HG03025 (cell line): ENCODE data around the gene ARF1.
"Not testable (repeated sequence)": the region's sequence is repeated elsewhere in the genome, so short reads cannot be mapped to it uniquely, and the experiment has no call there.

ENCODE experiments used
- ATAC-seq: cut with Tn5 transposase; IDR thresholded peaks from one replicate; pipeline ENCODE4 v1.9.1; 2021; ENCODE audit warnings: mild to moderate bottlenecking, moderate library complexity; ENCODE audit not compliant: unreplicated experiment, low FRiP score

Gene ARF1

GRCh38 chr1:228100822-228101613, 18.5 kb downstream of the ARF1 start:
- no peak for ATAC-seq

- no peak for ATAC-seq
Observed at GRCh38 chr1:228101614-228101993, 19.1 kb downstream of the ARF1 start.

GRCh38 chr1:228101994-228102790, 19.7 kb downstream of the ARF1 start:
- ATAC-seq = peak; percentile 16

- ATAC-seq = peak; percentile 55
Observed at GRCh38 chr1:228102791-228103620, 20.5 kb downstream of the ARF1 start, which contains the start of gene C1orf35. Gene C1orf35, minus strand, starts transcription at chr1:228103325. Its CDS starts 98 bp downstream, at chr1:228103227.

GRCh38 chr1:228104526-228105269, 22.2 kb downstream of the ARF1 start:
- no peak for ATAC-seq

- ATAC-seq = no peak
Observed at GRCh38 chr1:228105270-228105995, 22.9 kb downstream of the ARF1 start.

- no peak for ATAC-seq
Observed at GRCh38 chr1:228105996-228106799, 23.7 kb downstream of the ARF1 start.

GRCh38 chr1:228106800-228107054, 24.2 kb downstream of the ARF1 start:
- no peak for ATAC-seq

- no peak for ATAC-seq
Observed at GRCh38 chr1:228107636-228108035, 25.1 kb downstream of the ARF1 start.

- ATAC-seq = no peak
Observed at GRCh38 chr1:228108055-228108690, 25.7 kb downstream of the ARF1 start.

- no peak for ATAC-seq
Observed at GRCh38 chr1:228108742-228109072, 26.2 kb downstream of the ARF1 start.

- ATAC-seq = peak; percentile 86
Observed at GRCh38 chr1:228109073-228109961, 26.8 kb downstream of the ARF1 start, which contains the start of gene MRPL55. Gene MRPL55, minus strand, starts transcription at chr1:228109299. Its CDS starts 1,039 bp downstream, at chr1:228108260.

GRCh38 chr1:228109962-228110488, 27.5 kb downstream of the ARF1 start:
- peak; percentile 8 for ATAC-seq

GRCh38 chr1:228110556-228110955, 28.0 kb downstream of the ARF1 start:
- ATAC-seq = no peak

GRCh38 chr1:228111315-228111714, 28.8 kb downstream of the ARF1 start:
- not testable (repeated sequence) for ATAC-seq

GRCh38 chr1:228112167-228112566, 29.7 kb downstream of the ARF1 start:
- no peak for ATAC-seq

GRCh38 chr1:228112617-228113016, 30.1 kb downstream of the ARF1 start:
- ATAC-seq = no peak
